ENCODE results near the gene GABRE.
"Not testable (repeated sequence)": the region's sequence is repeated elsewhere in the genome, so short reads cannot be mapped to it uniquely, and the experiment has no call there.

Gene GABRE

DNA sequence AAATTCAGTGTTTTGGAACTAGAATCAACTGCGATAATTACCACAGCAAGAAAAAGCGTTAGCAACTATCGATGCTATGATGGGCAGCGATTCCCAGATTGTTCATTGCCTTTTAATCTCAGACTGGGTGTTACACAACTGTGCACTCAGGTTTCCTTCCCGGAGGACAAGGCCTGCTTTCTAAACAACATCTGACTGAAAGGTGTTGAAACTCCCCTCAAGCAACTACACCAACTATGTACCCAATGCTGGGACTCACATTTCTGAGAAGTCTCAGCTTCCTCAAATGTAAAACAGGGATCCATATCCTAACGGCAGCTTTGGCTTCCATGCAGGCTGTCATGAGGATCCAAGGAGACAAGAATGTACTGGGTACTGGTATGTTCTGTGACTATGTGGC is 8.2 kb downstream of the GABRE start:
- DNase-seq (ENCODE audit: low read depth): no peak

DNA sequence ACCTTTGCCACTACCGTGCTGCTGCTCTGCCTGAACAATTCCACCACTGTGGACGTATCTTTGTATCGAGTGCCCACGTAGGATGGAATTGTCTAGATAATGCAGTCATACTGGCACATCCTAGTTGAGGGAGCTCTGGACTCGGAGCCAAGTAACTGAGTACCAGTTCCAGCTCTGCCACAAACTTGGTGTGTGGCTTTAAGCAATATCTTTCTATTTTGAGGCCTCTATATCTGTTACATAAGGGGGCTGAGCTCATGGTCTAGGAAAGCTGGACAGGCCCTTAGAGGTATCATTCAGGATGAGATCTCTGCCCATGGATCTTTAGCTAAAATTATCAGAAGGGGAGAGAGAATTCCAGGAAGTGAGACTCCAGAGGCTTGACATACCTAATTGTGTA is 12.4 kb downstream of the GABRE start:
- DNase-seq (ENCODE audit: low read depth): no peak

DNA sequence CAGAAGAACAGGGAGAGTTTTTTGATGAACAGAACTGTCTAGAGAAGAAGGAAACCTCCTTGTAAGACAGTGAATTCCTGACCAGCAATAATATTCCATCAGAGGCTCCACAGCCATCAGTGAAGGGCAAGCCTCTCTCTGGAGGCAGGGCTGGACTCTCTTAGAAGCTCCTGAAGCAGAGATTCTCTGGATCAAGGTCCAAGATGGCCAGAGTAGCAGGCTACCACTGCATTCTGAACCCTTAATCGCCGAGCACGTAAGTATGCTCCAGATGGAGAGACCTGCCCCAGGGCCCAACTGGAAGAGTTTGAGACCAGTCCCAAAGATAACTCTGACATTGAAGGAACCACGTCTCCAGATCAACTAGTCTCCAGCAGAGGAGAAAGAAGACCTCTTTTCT is 16.4 kb downstream of the GABRE start:
- DNase-seq (ENCODE audit: low read depth): no peak

GRCh38 chrX:151954730-151955129 is 19.7 kb downstream of the GABRE start:
- no peak for DNase-seq (ENCODE audit: low read depth)

DNA sequence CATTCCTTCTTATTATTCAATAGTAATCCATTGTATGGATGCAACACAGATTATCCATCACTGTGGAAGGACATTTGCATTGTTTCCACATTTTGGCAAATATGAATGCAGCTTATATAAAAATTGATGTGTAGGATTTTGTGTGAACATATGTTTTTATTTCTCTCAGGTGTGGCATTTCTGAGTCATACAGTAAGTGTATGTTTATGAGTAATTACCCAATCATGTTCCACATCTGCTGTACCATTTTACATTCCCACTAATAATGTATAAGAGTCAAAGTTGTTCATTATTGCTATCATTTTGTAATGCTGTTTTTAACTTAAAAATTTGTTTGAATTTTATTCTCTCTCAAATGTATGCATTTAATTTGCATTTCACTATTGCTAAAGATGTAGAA is 36.3 kb downstream of the GABRE start:
- no peak for DNase-seq (ENCODE audit: low read depth)

GRCh38 chrX:151935358-151935757 is 39.1 kb downstream of the GABRE start:
- no peak for DNase-seq (ENCODE audit: low read depth)

- no peak for DNase-seq (ENCODE audit: low read depth)
Observed at GRCh38 chrX:151929126-151929525, 45.4 kb downstream of the GABRE start.

- DNase-seq (ENCODE audit: low read depth): no peak
Observed at GRCh38 chrX:151923648-151924047, 50.8 kb downstream of the GABRE start.

DNA sequence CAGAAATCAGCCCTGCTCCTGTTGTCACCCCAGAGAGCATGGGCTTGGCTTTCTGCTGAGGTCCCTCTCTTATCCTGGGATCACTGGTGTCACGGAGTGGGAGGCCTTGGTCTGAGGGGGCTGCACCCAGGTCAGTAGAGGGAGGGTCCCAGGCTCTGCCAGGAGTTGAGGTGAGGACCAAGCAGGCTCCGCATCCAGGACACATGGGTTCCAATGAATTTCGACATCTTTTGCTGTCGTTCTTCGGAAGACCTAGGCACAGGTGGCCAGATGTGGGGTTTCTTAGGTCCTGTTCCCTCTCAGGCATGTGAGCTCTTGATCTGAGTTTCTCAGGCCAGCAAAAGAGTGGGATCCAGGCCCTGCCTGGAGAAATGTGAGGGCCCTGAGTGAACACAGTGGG is 51.8 kb downstream of the GABRE start:
- no peak for DNase-seq (ENCODE audit: low read depth)

DNA sequence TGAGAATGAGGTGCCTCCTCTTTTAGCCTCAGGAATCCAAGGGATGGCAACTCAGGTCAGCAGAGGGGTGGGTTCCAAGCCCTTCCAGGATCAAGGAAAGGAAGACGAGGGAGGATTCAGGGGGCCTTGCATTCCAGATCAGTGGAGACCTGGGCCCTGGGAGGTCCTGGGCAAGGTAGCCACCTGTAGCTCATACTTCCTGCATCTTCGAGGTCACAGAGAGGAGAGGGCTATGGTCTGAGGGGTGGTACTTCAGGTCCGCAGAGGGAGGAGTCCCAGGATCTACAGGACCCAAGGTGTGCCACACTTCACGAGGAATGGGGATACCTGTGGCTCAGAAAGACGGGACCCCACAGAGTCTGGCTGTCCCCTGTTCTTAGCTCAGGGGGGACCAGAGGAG is 52.6 kb downstream of the GABRE start:
- DNase-seq (ENCODE audit: low read depth): no peak

- no peak for DNase-seq (ENCODE audit: low read depth)
Observed at GRCh38 chrX:151921292-151921691, 53.2 kb downstream of the GABRE start.

GRCh38 chrX:151920530-151920929 is 53.9 kb downstream of the GABRE start:
- DNase-seq (ENCODE audit: low read depth): no peak

DNA sequence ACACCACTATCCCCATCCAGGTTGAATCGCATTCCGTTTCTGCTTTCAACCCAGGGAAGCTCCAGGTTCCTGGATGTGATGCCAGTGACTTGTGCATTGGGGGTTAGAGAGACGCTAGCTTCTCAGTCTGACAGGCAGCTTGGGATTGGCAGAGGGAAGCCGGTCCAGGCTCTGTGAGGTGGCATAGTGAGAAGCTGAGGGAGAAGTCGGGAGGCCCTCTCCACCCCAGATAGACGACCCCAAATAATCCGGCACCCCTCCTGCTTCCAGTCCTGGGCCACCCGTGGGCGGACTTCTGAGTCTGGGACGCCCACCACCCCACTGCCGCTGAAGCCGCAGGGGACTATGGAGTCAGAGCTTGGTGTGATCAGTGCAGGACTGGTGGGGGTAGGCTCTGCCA is 54.4 kb downstream of the GABRE start:
- DNase-seq (ENCODE audit: low read depth): no peak

DNA sequence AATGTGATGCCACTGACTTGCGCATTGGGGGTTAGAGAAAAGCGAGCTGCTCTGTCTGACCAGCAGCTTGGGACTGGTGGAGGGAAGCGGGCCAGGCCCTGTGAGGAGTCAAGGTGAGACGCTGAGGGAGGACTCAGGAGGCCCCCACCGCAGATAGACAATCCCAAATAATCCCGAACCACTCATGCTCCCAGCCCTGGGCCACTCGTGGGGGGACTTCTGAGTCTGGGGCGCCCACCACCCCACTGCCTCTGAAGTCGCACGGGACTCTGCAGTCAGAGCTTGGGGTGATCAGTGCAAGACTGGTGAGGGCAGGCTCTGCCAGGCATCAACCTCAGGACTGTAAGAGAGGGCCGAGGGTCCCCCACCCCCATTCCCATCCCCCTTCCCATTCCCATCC is 54.9 kb downstream of the GABRE start:
- no peak for DNase-seq (ENCODE audit: low read depth)

DNA sequence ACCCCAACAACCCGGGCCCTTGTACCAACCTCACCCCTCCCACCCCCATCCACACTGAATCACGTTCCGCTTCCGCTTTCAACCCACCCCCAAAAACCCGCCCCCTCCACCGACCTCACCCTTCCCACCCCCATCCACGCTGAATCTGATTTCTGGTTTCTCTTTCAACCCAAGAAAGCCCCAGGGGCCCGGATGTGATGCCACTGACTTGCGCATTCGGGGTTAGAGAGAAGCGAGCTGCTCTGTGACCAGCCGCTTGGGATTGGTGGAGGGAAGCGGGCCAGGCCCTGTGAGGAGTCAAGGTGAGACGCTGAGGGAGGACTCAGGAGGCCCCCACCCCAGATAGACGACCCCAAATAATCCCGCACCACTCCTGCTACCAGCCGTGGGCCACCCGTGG is 55.7 kb downstream of the GABRE start:
- DNase-seq (ENCODE audit: low read depth): not testable (repeated sequence)

DNA sequence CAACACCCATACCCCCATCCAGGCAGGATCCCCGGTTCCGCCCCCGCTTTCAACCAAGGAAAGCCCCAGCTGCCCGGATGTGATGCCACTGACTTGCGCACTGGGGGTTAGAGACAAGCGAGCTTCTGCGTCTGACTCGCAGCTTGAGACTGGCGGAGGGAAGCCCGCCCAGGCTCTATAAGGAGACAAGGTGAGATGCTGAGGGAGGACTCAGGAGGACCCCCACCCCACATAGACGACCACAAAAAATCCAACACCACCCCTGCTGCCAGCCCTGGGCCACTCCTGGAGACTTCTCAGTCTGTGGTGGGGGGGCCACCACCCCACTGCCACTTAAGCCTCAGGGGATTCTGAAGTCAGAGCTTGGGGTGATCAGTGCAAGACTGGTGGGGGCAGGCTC is 61.7 kb downstream of the GABRE start, which contains the start of gene MAGEA4:
Gene MAGEA4 (plus strand): TSS at position 110 of the 400 bp plus-strand sequence. CDS start 10,776 bp downstream, outside the sequence.
- no peak for DNase-seq (ENCODE audit: low read depth)

DNA sequence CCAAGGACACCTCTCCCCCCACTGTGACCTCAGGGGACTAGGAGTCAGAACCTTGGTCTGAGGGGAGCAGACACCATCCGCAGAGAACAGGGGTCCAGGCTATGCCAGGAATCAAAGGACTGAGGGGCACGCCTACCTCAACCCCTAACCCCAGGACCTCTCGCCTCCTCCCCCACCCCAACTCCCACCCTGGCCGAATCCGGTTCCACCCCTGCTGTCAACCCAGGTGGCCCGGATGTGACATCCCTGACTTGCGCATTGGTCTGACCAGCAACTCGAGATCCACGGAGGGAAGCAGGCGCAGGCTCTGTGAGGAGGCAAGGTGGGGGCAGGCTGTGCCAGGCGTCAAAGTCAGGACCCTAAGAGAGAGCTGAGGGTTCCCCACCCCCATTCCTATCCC is 62.3 kb downstream of the GABRE start:
- DNase-seq (ENCODE audit: low read depth): no peak

DNA sequence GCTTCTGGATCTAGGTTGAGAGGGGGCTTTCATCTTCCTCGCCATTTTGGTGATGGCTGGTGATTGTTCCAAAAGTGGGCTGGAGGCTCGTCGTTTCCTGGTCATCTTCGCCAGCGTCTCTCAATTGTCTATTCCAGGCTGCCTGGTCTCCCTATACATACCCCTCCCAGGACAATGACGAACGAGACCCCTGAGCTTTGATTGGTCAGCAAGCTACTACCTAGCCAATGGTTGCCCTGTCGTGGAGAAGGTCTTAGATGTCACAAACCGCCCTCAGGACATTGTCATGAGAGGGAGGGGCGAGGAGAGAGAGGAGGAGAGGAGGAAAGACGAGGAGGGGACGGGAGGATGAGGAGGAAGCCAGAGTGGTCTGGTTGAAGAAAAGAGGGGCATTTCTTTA is 69.5 kb downstream of the GABRE start:
- DNase-seq (ENCODE audit: low read depth): no peak
